Measurements from ENCODE around the gene NUP188.

The NUP188 gene

GRCh38 chr9:128923493-128923883 lies 24.0 kb upstream of the NUP188 start:
- no peak overlapping the region for H3K4me3 ChIP-seq (ENCODE audit: low read depth, low read length)
- no peak for TF ChIP-seq CTCF (IDR thresholded peaks at IDR 0.05; ENCODE audit: borderline replicate concordance, insufficient read depth, low read depth, low read length)

GRCh38 chr9:128927731-128928411 lies 19.6 kb upstream of the NUP188 start:
- no peak overlapping the region for H3K4me3 ChIP-seq (ENCODE audit: low read depth, low read length)
- peak; percentile 81 for TF ChIP-seq CTCF (IDR thresholded peaks at IDR 0.05; ENCODE audit: borderline replicate concordance, insufficient read depth, low read depth, low read length)

GRCh38 chr9:128928624-128929023 lies 18.9 kb upstream of the NUP188 start:
- no peak for TF ChIP-seq CTCF (IDR thresholded peaks at IDR 0.05; ENCODE audit: borderline replicate concordance, insufficient read depth, low read depth, low read length)
- H3K4me3 ChIP-seq (ENCODE audit: low read depth, low read length): no peak overlapping the region

GRCh38 chr9:128929560-128929959 lies 17.9 kb upstream of the NUP188 start:
- no peak overlapping the region for H3K4me3 ChIP-seq (ENCODE audit: low read depth, low read length)
- no peak for TF ChIP-seq CTCF (IDR thresholded peaks at IDR 0.05; ENCODE audit: borderline replicate concordance, insufficient read depth, low read depth, low read length)

GRCh38 chr9:128933731-128934130 lies 13.8 kb upstream of the NUP188 start:
- TF ChIP-seq CTCF (IDR thresholded peaks at IDR 0.05; ENCODE audit: borderline replicate concordance, insufficient read depth, low read depth, low read length): no peak

GRCh38 chr9:128936171-128936865 lies 11.2 kb upstream of the NUP188 start:
- TF ChIP-seq CTCF (IDR thresholded peaks at IDR 0.05; ENCODE audit: borderline replicate concordance, insufficient read depth, low read depth, low read length): no peak
- H3K4me3 ChIP-seq (ENCODE audit: low read depth, low read length): no peak overlapping the region

More at GRCh38 chr9:128933731-128934130, 13.8 kb upstream of the NUP188 start:
- H3K4me3 ChIP-seq (ENCODE audit: low read depth, low read length): no peak overlapping the region
